HepG2 (cell line): Measurements from ENCODE around the gene RBM12. TPM values are rescaled to one million over a fixed set of nuclear protein-coding genes. Genes with fewer than 3 reads are reported as not detected.

Source experiments
- ARNT ChIP-seq: fragments of 450-650 bp; IDR thresholded peaks from 2 replicates; pipeline ENCODE4 v1.6.1; 2017
- ATF5 ChIP-seq: sonication (generic); formaldehyde crosslinking; IDR thresholded peaks from 2 replicates; pipeline ENCODE4 v1.4.0; 2020; ENCODE audit warnings: mild to moderate bottlenecking, low read depth, missing genetic modification reagents
- ETS1 ChIP-seq: sonication (generic); formaldehyde crosslinking; IDR thresholded peaks from 2 replicates; pipeline ENCODE4 v1.4.0; 2020; ENCODE audit warnings: missing genetic modification reagents
- ETV5 ChIP-seq: IDR thresholded peaks from 2 replicates; pipeline ENCODE4 v1.6.1; 2018; ENCODE audit warnings: missing biosample characterization, missing genetic modification reagents, inconsistent platforms, borderline replicate concordance
- HNF1A ChIP-seq, 2 experiments: sonication (generic) in 1 of 2; formaldehyde crosslinking in 1 of 2; IDR thresholded peaks; 2 replicates each; pipeline versions ENCODE4 v1.4.0 to v1.6.1; 2016 to 2020; ENCODE audit warnings: borderline replicate concordance in 1 of 2, low read depth in 1 of 2, mild to moderate bottlenecking in 1 of 2, missing genetic modification reagents in 1 of 2
- HNRNPK ChIP-seq: fragments of 200-400 bp; formaldehyde crosslinking; IDR thresholded peaks from 2 replicates; pipeline ENCODE4 v1.6.1; 2018; ENCODE audit warnings: low read length, low read depth, moderate library complexity, mild to moderate bottlenecking; ENCODE audit not compliant: poor library complexity, severe bottlenecking
- JUNB ChIP-seq: sonication (generic); formaldehyde crosslinking; IDR thresholded peaks from 2 replicates; pipeline ENCODE4 v1.8.0; 2022; ENCODE audit warnings: missing genetic modification reagents, mild to moderate bottlenecking, borderline replicate concordance
- KLF15 ChIP-seq: sonication (generic); formaldehyde crosslinking; IDR thresholded peaks from 2 replicates; pipeline ENCODE4 v1.8.1; 2023; ENCODE audit warnings: borderline replicate concordance, mild to moderate bottlenecking, inconsistent platforms, missing genetic modification reagents, mixed read lengths
- MYPOP ChIP-seq: sonication (generic); formaldehyde crosslinking; IDR thresholded peaks from 2 replicates; pipeline ENCODE4 v1.8.1; 2023; ENCODE audit warnings: mild to moderate bottlenecking, moderate library complexity, missing genetic modification reagents
- PHF8 ChIP-seq: sonication (generic); formaldehyde crosslinking; IDR thresholded peaks from 2 replicates; pipeline ENCODE4 v1.5.0; 2020; ENCODE audit warnings: missing genetic modification reagents
- PREB ChIP-seq: sonication (generic); formaldehyde crosslinking; IDR thresholded peaks from 2 replicates; pipeline ENCODE4 v1.4.0; 2020; ENCODE audit warnings: missing genetic modification reagents
- SNRNP70 ChIP-seq: fragments of 200-400 bp; formaldehyde crosslinking; IDR thresholded peaks from 2 replicates; pipeline ENCODE4 v1.6.1; 2017; ENCODE audit warnings: mild to moderate bottlenecking, low read depth, low read length, moderate library complexity
- ZBTB43 ChIP-seq: sonication (generic); formaldehyde crosslinking; conservative IDR thresholded peaks from 2 replicates; pipeline ENCODE4 v1.4.0; 2020; ENCODE audit warnings: missing genetic modification reagents
- ZC3H4 ChIP-seq: sonication (generic); formaldehyde crosslinking; IDR thresholded peaks from 2 replicates; pipeline ENCODE4 v1.4.0; 2020; ENCODE audit warnings: missing genetic modification reagents, borderline replicate concordance
- ZNF691 ChIP-seq: sonication (generic); formaldehyde crosslinking; IDR thresholded peaks from 2 replicates; pipeline ENCODE4 v1.4.0; 2020; ENCODE audit warnings: missing genetic modification reagents, low read depth, mild to moderate bottlenecking, borderline replicate concordance
- ZSCAN9 ChIP-seq: IDR thresholded peaks from 2 replicates; pipeline ENCODE4 v1.6.1; 2016; ENCODE audit warnings: borderline replicate concordance
- polyA plus RNA-seq, 8 experiments: library from polyadenylated mRNA; depleted of rRNA in 3 of 8; stranded (reverse) in 7 of 8; unstranded in 1 of 8; fragments of >200 nt; fragmentation: Illumina TruSeq in 4 of 8; extraction: Trizol in 4 of 8; gene quantifications; 2 replicates each; pipeline versions ENCODE4 v1.2.1 to v1.2.3, GENCODE V29; 2011 to 2016; ENCODE audit warnings: low read depth in 4 of 8, missing spikeins in 1 of 8, mixed read lengths in 1 of 8; ENCODE audit not compliant: insufficient read depth in 1 of 8
- total RNA-seq, 5 experiments: library from RNA; depleted of rRNA; stranded (reverse); fragments of >200 nt; fragmentation: Illumina TruSeq; extraction: Trizol; gene quantifications; 2 replicates each; pipeline ENCODE4 v1.2.3, GENCODE V29; 2016; ENCODE audit warnings: low read depth in 1 of 5

Gene RBM12
- total and polyA plus RNA-seq, 2 of the 13 experiments (the other 11 are each of a cell fraction or from before 2014, with no cell fraction given): 97.9 to 104 TPM

- TF ChIP-seq ATF5 (CRISPR knock-in tag): no peak
- no peak for TF ChIP-seq HNF1A (IDR thresholded peaks at IDR 0.05; ENCODE audit: low read depth)
- peak; percentile 53; the same call in 1 of the 2 replicates for TF ChIP-seq HNF1A (CRISPR knock-in tag; IDR thresholded peaks at IDR 0.05; ENCODE audit: borderline replicate concordance)
- TF ChIP-seq SNRNP70: no peak
- TF ChIP-seq ETS1 (CRISPR knock-in tag): 0 out of 2 replicates have a peak, but pooled peaks have one; percentile 73
- peak; percentile 25; the same call in 1 of the 2 replicates for TF ChIP-seq ZC3H4 (CRISPR knock-in tag)
- TF ChIP-seq MYPOP: peak; percentile 97
- TF ChIP-seq PHF8 (CRISPR knock-in tag): peak; percentile 68
- TF ChIP-seq ZNF691 (CRISPR knock-in tag): peak; percentile 94
- TF ChIP-seq JUNB (CRISPR knock-in tag): no peak
- peak; percentile 69 for TF ChIP-seq ETV5 (CRISPR knock-in tag)
- peak; percentile 73; the same call in 1 of the 2 replicates for TF ChIP-seq ZSCAN9 (CRISPR knock-in tag)
- peak; percentile 95 for TF ChIP-seq KLF15 (CRISPR knock-in tag)
- peak; percentile 42 for TF ChIP-seq HNRNPK
- 0 out of 2 replicates have a peak, but pooled peaks have one; percentile 80 for TF ChIP-seq ZBTB43 (CRISPR knock-in tag)
- no peak for TF ChIP-seq PREB (CRISPR knock-in tag)
- no peak for TF ChIP-seq ARNT
Measured at GRCh38 chr20:35619196-35620095, 45.3 kb downstream of the RBM12 start (continued).
